NOMO-1 treated with DMSO at 0.1 percent for 48 hours (cell line): Measurements from ENCODE around the gene MSH4.

Experiments
- DNase-seq: peaks from one replicate; lab custom pipeline; 2025; ENCODE audit not compliant: unreplicated experiment; lab: John Stamatoyannopoulos, UW

MSH4 gene

GRCh38 chr1:75922698-75923097 is 126.0 kb downstream of the MSH4 start:
- no peak for DNase-seq

GRCh38 chr1:75932304-75932703 is 135.6 kb downstream of the MSH4 start, which contains the start of gene ASB17:
Gene ASB17 (minus strand): TSS chr1:75932404. CDS start chr1:75932291, 113 bp downstream.
- no peak for DNase-seq

DNA sequence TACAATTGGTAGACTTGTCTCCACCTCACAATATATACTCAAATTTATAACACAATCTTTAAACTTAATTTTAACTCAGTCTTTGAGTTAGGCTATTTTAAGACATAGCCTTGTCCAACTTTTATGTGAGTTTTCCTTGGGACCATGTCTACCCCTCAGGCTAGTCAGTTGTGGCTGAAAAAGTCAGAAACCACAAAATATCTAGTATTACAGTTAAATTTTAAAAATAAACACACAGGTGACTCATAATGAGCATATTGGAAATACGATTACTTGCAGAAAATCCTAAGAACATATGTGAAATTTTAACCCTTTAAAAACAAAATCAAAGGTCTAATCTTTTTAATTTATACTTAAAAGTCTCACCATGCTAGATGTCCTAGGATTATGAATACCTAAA is 140.4 kb downstream of the MSH4 start:
- DNase-seq: peak; percentile 7

DNA sequence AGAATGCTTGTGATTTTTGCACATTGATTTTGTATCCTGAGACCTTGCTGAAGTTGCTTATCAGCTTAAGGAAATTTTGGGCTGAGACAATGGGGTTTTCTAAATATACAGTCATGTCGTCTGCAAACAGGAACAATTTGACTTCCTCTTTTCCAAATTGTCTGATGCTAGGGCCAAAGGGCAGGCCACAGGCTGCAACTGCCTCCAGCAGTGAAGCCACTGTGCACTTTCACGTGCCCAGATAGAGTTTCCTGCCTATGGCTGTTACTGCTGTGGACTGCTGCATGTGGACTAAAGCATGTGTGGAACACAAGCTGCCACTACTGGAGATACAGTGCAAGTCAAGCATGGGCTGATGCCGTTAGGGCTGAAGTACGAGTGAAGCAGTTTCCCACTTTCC is 146.4 kb downstream of the MSH4 start:
- DNase-seq: peak; percentile 66

- no peak for DNase-seq
Measured at GRCh38 chr1:75950176-75950575, 153.5 kb downstream of the MSH4 start.

- DNase-seq: no peak
Measured at GRCh38 chr1:75952016-75952415, 155.3 kb downstream of the MSH4 start.

- DNase-seq: no peak
Measured at GRCh38 chr1:75953461-75953860, 156.8 kb downstream of the MSH4 start.

DNA sequence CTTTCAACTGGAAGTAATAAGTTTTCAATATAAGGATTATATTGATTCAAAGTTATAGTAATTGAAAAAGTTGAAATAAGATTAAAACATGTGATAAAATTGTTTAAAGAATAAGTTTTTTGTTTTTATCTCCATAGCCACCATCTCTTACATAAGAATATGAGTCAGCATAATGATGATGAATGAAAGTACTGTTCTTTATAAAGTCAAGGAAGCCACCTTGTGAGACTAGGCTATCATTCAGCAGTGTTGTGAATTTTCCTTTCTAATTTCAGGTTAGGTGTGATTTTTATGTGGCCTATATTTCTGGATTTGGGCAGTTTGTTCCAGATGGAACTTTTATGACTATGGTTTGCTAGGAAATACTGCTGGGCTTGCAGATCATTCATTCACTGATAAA is 157.9 kb downstream of the MSH4 start:
- peak; percentile 16 for DNase-seq
